Fibroblast of lung (primary cell): Measurements from ENCODE around the gene RALBP1. TPM values are rescaled to one million over a fixed set of nuclear protein-coding genes. Genes with fewer than 3 reads are reported as not detected.

ENCODE experiments used
- DNase-seq, 2 donors: peaks; one replicate each; pipeline versions ENCODE4 v3.0.0 to v3.0.0-alpha.2; 2010; ENCODE audit warnings: low read depth in 2 of 2
- H2AFZ ChIP-seq: 2 replicates; pipeline ENCODE4 v1.5.1; 2012; ENCODE audit warnings: low read length, control low read depth, inconsistent platforms
- H3K27ac ChIP-seq: 2 replicates; pipeline ENCODE4 v1.5.1; 2011; ENCODE audit warnings: low read length, control low read depth; ENCODE audit not compliant: insufficient read depth
- H3K27me3 ChIP-seq: 2 replicates; pipeline ENCODE4 v1.5.1; 2011; ENCODE audit warnings: mild to moderate bottlenecking, low read length; ENCODE audit not compliant: control insufficient read depth, insufficient read depth
- H3K36me3 ChIP-seq: 2 replicates; pipeline ENCODE4 v1.5.1; 2011; ENCODE audit warnings: low read length; ENCODE audit not compliant: control insufficient read depth, insufficient read depth
- H3K4me1 ChIP-seq: 2 replicates; pipeline ENCODE4 v1.5.1; 2011; ENCODE audit warnings: low read length; ENCODE audit not compliant: control insufficient read depth, insufficient read depth; ENCODE audit errors: extremely low read depth
- H3K4me2 ChIP-seq: 2 replicates; pipeline ENCODE4 v1.5.1; 2011; ENCODE audit warnings: low read length, control low read depth; ENCODE audit not compliant: insufficient read depth; ENCODE audit errors: extremely low read depth
- H3K4me3 ChIP-seq, 4 experiments: fragments of 200-600 bp in 1 of 4; sonication (generic) in 1 of 4; replicated peaks in 1 of 4; 2 replicates each; pipeline ENCODE4 v1.5.1; 2011 to 2016; ENCODE audit warnings: low read length in 4 of 4, low read depth in 3 of 4, mild to moderate bottlenecking in 3 of 4, control low read depth in 2 of 4, inconsistent platforms in 1 of 4, mixed read lengths in 1 of 4; ENCODE audit not compliant: insufficient read depth in 1 of 4; ENCODE audit errors: control extremely low read depth in 1 of 4
- H3K79me2 ChIP-seq: 2 replicates; pipeline ENCODE4 v1.5.1; 2012; ENCODE audit warnings: mild to moderate bottlenecking, low read length, inconsistent platforms; ENCODE audit not compliant: control insufficient read depth, insufficient read depth
- H3K9ac ChIP-seq: 2 replicates; pipeline ENCODE4 v1.5.1; 2011; ENCODE audit warnings: mild to moderate bottlenecking, low read length, control low read depth; ENCODE audit not compliant: insufficient read depth
- H3K9me3 ChIP-seq: 2 replicates; pipeline ENCODE4 v1.5.1; 2012; ENCODE audit warnings: low read depth, low read length; ENCODE audit not compliant: control insufficient read depth, insufficient read depth
- H4K20me1 ChIP-seq: 2 replicates; pipeline ENCODE4 v1.5.1; 2011; ENCODE audit warnings: low read length; ENCODE audit not compliant: control insufficient read depth, insufficient read depth; ENCODE audit errors: extremely low read depth
- CTCF ChIP-seq, 2 donors: IDR thresholded peaks in 1 of 2; conservative IDR thresholded peaks in 1 of 2; 1 replicate in 1 of 2; 2 replicates in 1 of 2; pipeline ENCODE4 v1.5.1; 2011 to 2012; ENCODE audit warnings: low read length in 2 of 2, control low read depth in 1 of 2, inconsistent platforms in 1 of 2, low read depth in 1 of 2, mild to moderate bottlenecking in 1 of 2
- EZH2 ChIP-seq: IDR thresholded peaks from 2 replicates; pipeline ENCODE4 v1.5.1; 2012; ENCODE audit warnings: low read length, control low read depth, mild to moderate bottlenecking; ENCODE audit errors: missing control alignments
- polyA plus RNA-seq, 2 donors: library from polyadenylated mRNA; depleted of rRNA in 1 of 2; stranded (reverse) in 1 of 2; unstranded in 1 of 2; fragments of >200 nt; gene quantifications; 2 replicates each; pipeline ENCODE4 v1.2.1, GENCODE V29; 2011 to 2012; ENCODE audit warnings: missing spikeins in 1 of 2
- total RNA-seq: library from RNA; depleted of rRNA; stranded (reverse); fragments of >200 nt; gene quantifications from 2 replicates; pipeline ENCODE4 v1.2.1, GENCODE V29; 2014

Gene RALBP1
- total and polyA plus RNA-seq, 2 donors (not counting 1 experiment from before 2014, with no cell fraction given): 72.3 to 72.4 TPM

GRCh38 chr18:9444549-9444948 lies 30.8 kb upstream of the RALBP1 start:
- no peaks in the 10 kb centered on the region for H3K27me3 ChIP-seq
- no peak overlapping the region for H3K9ac ChIP-seq
- no peaks in the 10 kb centered on the region for H3K79me2 ChIP-seq
- no peaks in the 10 kb centered on the region for H4K20me1 ChIP-seq
- no peak overlapping the region for H3K4me3 ChIP-seq
- H3K4me1 ChIP-seq: no peaks in the 10 kb centered on the region
- no peak overlapping the region for H3K4me2 ChIP-seq
- no peak overlapping the region for H3K27ac ChIP-seq
- no peak for TF ChIP-seq EZH2
- no peak for TF ChIP-seq CTCF (conservative IDR thresholded peaks at IDR 0.05 in 1 of 2, IDR thresholded peaks at IDR 0.05 in 1 of 2; ENCODE audit: low read depth in 1 of 2, low read length in 2 of 2)
- DNase-seq: no peak
- H3K36me3 ChIP-seq: no peaks in the 10 kb centered on the region
- no peaks in the 10 kb centered on the region for H3K9me3 ChIP-seq
- H2AFZ ChIP-seq: no peak overlapping the region

GRCh38 chr18:9446839-9447238 lies 28.5 kb upstream of the RALBP1 start:
- no peak overlapping the region for H3K4me2 ChIP-seq
- DNase-seq: peak in 1 of 2 donors; percentile 9

GRCh38 chr18:9447334-9447733 lies 28.0 kb upstream of the RALBP1 start:
- Histone ChIP-seq H3K4me1 (no peaks in the 10 kb centered on the region), H3K4me2 (no peak overlapping the region), H3K9me3 (no peaks in the 10 kb centered on the region), H3K79me2 (no peaks in the 10 kb centered on the region), H3K27me3 (peaks cover 2% of the 10 kb centered on the region), H3K36me3 (no peaks in the 10 kb centered on the region), H3K27ac (no peak overlapping the region), H3K9ac (no peak overlapping the region), H3K4me3 (no peak overlapping the region), H4K20me1 (no peaks in the 10 kb centered on the region), H2AFZ (no peak overlapping the region)
- TF ChIP-seq CTCF (conservative IDR thresholded peaks at IDR 0.05 in 1 of 2, IDR thresholded peaks at IDR 0.05 in 1 of 2; ENCODE audit: low read depth in 1 of 2, low read length in 2 of 2) (no peak), EZH2 (no peak)
- no peak for DNase-seq

More at GRCh38 chr18:9446839-9447238, 28.5 kb upstream of the RALBP1 start:
- Histone ChIP-seq H3K4me1 (no peaks in the 10 kb centered on the region), H3K9me3 (no peaks in the 10 kb centered on the region), H3K27ac (no peak overlapping the region), H3K4me3 (no peak overlapping the region), H3K79me2 (no peaks in the 10 kb centered on the region), H3K27me3 (peaks cover 2% of the 10 kb centered on the region), H3K36me3 (no peaks in the 10 kb centered on the region), H4K20me1 (no peaks in the 10 kb centered on the region), H3K9ac (no peak overlapping the region), H2AFZ (no peak overlapping the region)
- no peak for TF ChIP-seq EZH2
- no peak for TF ChIP-seq CTCF (conservative IDR thresholded peaks at IDR 0.05 in 1 of 2, IDR thresholded peaks at IDR 0.05 in 1 of 2; ENCODE audit: low read depth in 1 of 2, low read length in 2 of 2)
